ENCODE measurements around the gene TMEM39A.
A peak's percentile ranks its signal among the peaks of the same experiment; 100 is the strongest.

TMEM39A gene

GRCh38 chr3:119490153-119490552 lies 26.7 kb upstream of the TMEM39A start:
- TF ChIP-seq, protein P1, sequence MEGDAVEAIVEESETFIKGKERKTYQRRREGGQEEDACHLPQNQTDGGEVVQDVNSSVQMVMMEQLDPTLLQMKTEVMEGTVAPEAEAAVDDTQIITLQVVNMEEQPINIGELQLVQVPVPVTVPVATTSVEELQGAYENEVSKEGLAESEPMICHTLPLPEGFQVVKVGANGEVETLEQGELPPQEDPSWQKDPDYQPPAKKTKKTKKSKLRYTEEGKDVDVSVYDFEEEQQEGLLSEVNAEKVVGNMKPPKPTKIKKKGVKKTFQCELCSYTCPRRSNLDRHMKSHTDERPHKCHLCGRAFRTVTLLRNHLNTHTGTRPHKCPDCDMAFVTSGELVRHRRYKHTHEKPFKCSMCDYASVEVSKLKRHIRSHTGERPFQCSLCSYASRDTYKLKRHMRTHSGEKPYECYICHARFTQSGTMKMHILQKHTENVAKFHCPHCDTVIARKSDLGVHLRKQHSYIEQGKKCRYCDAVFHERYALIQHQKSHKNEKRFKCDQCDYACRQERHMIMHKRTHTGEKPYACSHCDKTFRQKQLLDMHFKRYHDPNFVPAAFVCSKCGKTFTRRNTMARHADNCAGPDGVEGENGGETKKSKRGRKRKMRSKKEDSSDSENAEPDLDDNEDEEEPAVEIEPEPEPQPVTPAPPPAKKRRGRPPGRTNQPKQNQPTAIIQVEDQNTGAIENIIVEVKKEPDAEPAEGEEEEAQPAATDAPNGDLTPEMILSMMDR (conservative IDR thresholded peaks at IDR 0.05; ENCODE audit: low read depth): no peak

GRCh38 chr3:119485563-119485962 lies 22.1 kb upstream of the TMEM39A start:
- TF ChIP-seq, protein P1 (conservative IDR thresholded peaks at IDR 0.05; ENCODE audit: low read depth): no peak
- POLR2A ChIA-PET (ENCODE audit: low non-redundant PET): no interaction called here
- CTCF ChIA-PET: interaction anchor here (0.6 kb wide), 1 partner anchor 187 kb away, joined by 3 read pairs; no protein-coding TSS in a partner anchor

More at GRCh38 chr3:119490153-119490552, 26.7 kb upstream of the TMEM39A start:
- no peak overlapping the region for H3K27ac ChIP-seq
- no peak for DNase-seq (ENCODE audit: low spot score)
- ChIA-PET CTCF (interaction anchor here (0.6 kb wide), 1 partner anchor 106 kb away, joined by 4 read pairs; no protein-coding TSS in a partner anchor), POLR2A (ENCODE audit: low non-redundant PET) (no interaction called here)

DNA sequence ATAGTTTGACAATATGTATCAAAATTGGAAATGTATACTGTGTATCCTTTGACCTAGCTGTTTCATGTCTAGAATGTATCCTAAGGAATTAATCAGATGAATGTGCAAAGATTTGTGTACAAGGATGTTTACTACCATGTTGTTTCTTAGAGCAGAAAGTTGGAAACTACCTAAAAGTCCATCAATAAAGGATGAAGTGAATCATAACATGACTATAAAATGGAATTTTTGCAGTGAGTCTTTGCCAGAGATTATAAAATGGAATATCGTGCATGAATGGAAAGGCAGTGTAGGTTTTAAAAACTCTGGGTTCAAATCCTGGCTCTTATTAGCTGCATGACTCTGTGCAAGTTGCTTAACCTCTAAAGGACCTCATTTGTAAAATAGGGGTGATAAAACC lies 19.7 kb upstream of the TMEM39A start:
- TF ChIP-seq, protein P1 (conservative IDR thresholded peaks at IDR 0.05; ENCODE audit: low read depth): no peak
- no peak overlapping the region for H3K27ac ChIP-seq
- no peak for DNase-seq (ENCODE audit: low spot score)
- CTCF ChIA-PET: no interaction called here
- POLR2A ChIA-PET (ENCODE audit: low non-redundant PET): no interaction called here

More at GRCh38 chr3:119485563-119485962, 22.1 kb upstream of the TMEM39A start:
- H3K27ac ChIP-seq: no peak overlapping the region
- no peak for DNase-seq (ENCODE audit: low spot score)

GRCh38 chr3:119481079-119481478 lies 17.7 kb upstream of the TMEM39A start:
- CTCF ChIA-PET: interaction anchor here (0.5 kb wide), 1 partner anchor 228 kb away, joined by 4 read pairs; no protein-coding TSS in a partner anchor
- POLR2A ChIA-PET (ENCODE audit: low non-redundant PET): interaction anchor here (0.7 to 1.1 kb wide), 3 partner anchors 17 to 18 kb away, joined by 3 to 4 read pairs (median 4); partner anchors contain the start of genes TIMMDC1 and TMEM39A
- TF ChIP-seq, protein P1 (conservative IDR thresholded peaks at IDR 0.05; ENCODE audit: low read depth): no peak
- H3K27ac ChIP-seq: peak overlapping the region; percentile 76
- DNase-seq (ENCODE audit: low spot score): peak; percentile 81

DNA sequence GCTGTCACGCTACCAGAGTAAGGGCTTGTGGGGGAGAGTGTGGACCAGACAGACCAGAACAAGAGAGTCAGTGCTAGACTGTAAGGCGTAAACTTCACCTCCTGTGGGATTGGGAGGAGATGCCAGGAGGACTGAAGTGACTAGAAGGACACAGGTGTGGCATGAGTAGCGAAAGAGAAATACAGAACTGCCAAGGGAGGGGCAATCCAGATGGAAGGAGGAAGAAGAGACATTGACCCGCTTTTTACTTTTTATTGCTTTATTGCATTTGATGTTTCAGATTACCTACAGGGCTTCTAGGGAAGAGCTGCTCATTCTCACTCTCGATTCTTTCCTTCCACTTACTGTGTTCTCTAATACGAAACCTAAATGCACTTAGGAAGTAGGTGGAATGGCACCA lies 7.5 kb upstream of the TMEM39A start:
- ChIA-PET POLR2A (ENCODE audit: low non-redundant PET) (no interaction called here), CTCF (interaction anchor here (0.7 kb wide), 1 partner anchor 880 kb away, joined by 3 read pairs; no protein-coding TSS in a partner anchor)
- no peak for DNase-seq (ENCODE audit: low spot score)
- no peak overlapping the region for H3K27ac ChIP-seq
- TF ChIP-seq, protein P1 (conservative IDR thresholded peaks at IDR 0.05; ENCODE audit: low read depth): no peak

- ChIA-PET POLR2A (ENCODE audit: low non-redundant PET) (interaction anchor here (1.2 kb wide), 1 partner anchor 29 kb away, joined by 3 read pairs; the partner anchor contains the start of gene TIMMDC1), CTCF (interaction anchor here (0.6 kb wide), 1 partner anchor 9 kb away, joined by 4 read pairs; no protein-coding TSS in a partner anchor)
- peak; percentile 11 for DNase-seq (ENCODE audit: low spot score)
- peak overlapping the region; percentile 74 for H3K27ac ChIP-seq
- TF ChIP-seq, protein P1 (conservative IDR thresholded peaks at IDR 0.05; ENCODE audit: low read depth): no peak
Observed at GRCh38 chr3:119469418-119470189, 6.2 kb upstream of the TMEM39A start.
